ENCODE measurements around the gene NELFB. TPM values are rescaled to one million over a fixed set of nuclear protein-coding genes. Genes with fewer than 3 reads are reported as not detected.

Gene NELFB
- total RNA-seq, 1 experiment from 2014 or later: 41.9 TPM

- DNase-seq (ENCODE audit: low read depth in 1 of 2, low spot score in 2 of 2): no peak
- Histone ChIP-seq H3K9me3 (replicated peaks) (no peaks in the 10 kb centered on the region), H3K27ac (no peak overlapping the region), H3K4me1 (replicated peaks) (peaks cover 22% of the 10 kb centered on the region), H3K4me3 (no peak overlapping the region), H3K36me3 (peaks cover 31% of the 10 kb centered on the region), H3K27me3 (replicated peaks) (no peaks in the 10 kb centered on the region)
These were observed 11.3 kb upstream of the NELFB start for GRCh38 chr9:137243626-137244485.

- DNase-seq (ENCODE audit: low read depth in 1 of 2, low spot score in 2 of 2): no peak
- Histone ChIP-seq H3K27me3 (replicated peaks) (no peaks in the 10 kb centered on the region), H3K9me3 (replicated peaks) (no peaks in the 10 kb centered on the region), H3K4me3 (no peak overlapping the region), H3K4me1 (replicated peaks) (peaks cover 22% of the 10 kb centered on the region), H3K36me3 (peaks cover 31% of the 10 kb centered on the region), H3K27ac (no peak overlapping the region)
These were observed 10.4 kb upstream of the NELFB start for GRCh38 chr9:137244486-137245449.

GRCh38 chr9:137245450-137246421 is 9.4 kb upstream of the NELFB start:
- H3K27ac ChIP-seq: no peak overlapping the region
- H3K27me3 ChIP-seq (replicated peaks): no peaks in the 10 kb centered on the region
- H3K36me3 ChIP-seq: peaks cover 31% of the 10 kb centered on the region
- H3K4me3 ChIP-seq: no peak overlapping the region
- no peak for DNase-seq (ENCODE audit: low read depth in 1 of 2, low spot score in 2 of 2)
- H3K9me3 ChIP-seq (replicated peaks): no peaks in the 10 kb centered on the region
- H3K4me1 ChIP-seq (replicated peaks): peaks cover 19% of the 10 kb centered on the region

GRCh38 chr9:137247135-137247915 is 7.8 kb upstream of the NELFB start:
- peaks cover 17% of the 10 kb centered on the region for H3K4me1 ChIP-seq (replicated peaks)
- no peak overlapping the region for H3K27ac ChIP-seq
- no peaks in the 10 kb centered on the region for H3K27me3 ChIP-seq (replicated peaks)
- no peak for DNase-seq (ENCODE audit: low read depth in 1 of 2, low spot score in 2 of 2)
- H3K4me3 ChIP-seq: no peak overlapping the region
- H3K36me3 ChIP-seq: peaks cover 20% of the 10 kb centered on the region
- H3K9me3 ChIP-seq (replicated peaks): no peaks in the 10 kb centered on the region

- H3K9me3 ChIP-seq (replicated peaks): no peaks in the 10 kb centered on the region
- H3K4me3 ChIP-seq: no peak overlapping the region
- H3K27me3 ChIP-seq (replicated peaks): no peaks in the 10 kb centered on the region
- peaks cover 15% of the 10 kb centered on the region for H3K36me3 ChIP-seq
- no peak overlapping the region for H3K27ac ChIP-seq
- peaks cover 11% of the 10 kb centered on the region for H3K4me1 ChIP-seq (replicated peaks)
- DNase-seq (ENCODE audit: low read depth in 1 of 2, low spot score in 2 of 2): no peak
These were observed 7.3 kb upstream of the NELFB start for GRCh38 chr9:137247916-137248175.

GRCh38 chr9:137250329-137251193 is 4.6 kb upstream of the NELFB start:
- no peaks in the 10 kb centered on the region for H3K9me3 ChIP-seq (replicated peaks)
- peaks cover 4% of the 10 kb centered on the region for H3K36me3 ChIP-seq
- no peak overlapping the region for H3K4me3 ChIP-seq
- H3K27ac ChIP-seq: no peak overlapping the region
- no peak for DNase-seq (ENCODE audit: low read depth in 1 of 2, low spot score in 2 of 2)
- H3K4me1 ChIP-seq (replicated peaks): peaks cover 10% of the 10 kb centered on the region
- H3K27me3 ChIP-seq (replicated peaks): no peaks in the 10 kb centered on the region

GRCh38 chr9:137251194-137251461 is 4.0 kb upstream of the NELFB start, which contains the start of gene STPG3:
STPG3 (plus strand) TSS chr9:137251286; CDS start chr9:137251287, 1 bp downstream.
- no peak for DNase-seq (ENCODE audit: low read depth in 1 of 2, low spot score in 2 of 2)
- Histone ChIP-seq H3K36me3 (peaks cover 10% of the 10 kb centered on the region), H3K4me1 (replicated peaks) (peaks cover 12% of the 10 kb centered on the region)

GRCh38 chr9:137251490-137252268 is 3.4 kb upstream of the NELFB start:
- no peak overlapping the region for H3K4me3 ChIP-seq
- no peak overlapping the region for H3K27ac ChIP-seq
- no peaks in the 10 kb centered on the region for H3K9me3 ChIP-seq (replicated peaks)
- H3K36me3 ChIP-seq: peaks cover 16% of the 10 kb centered on the region
- DNase-seq (ENCODE audit: low read depth in 1 of 2, low spot score in 2 of 2): no peak
- no peaks in the 10 kb centered on the region for H3K27me3 ChIP-seq (replicated peaks)
- H3K4me1 ChIP-seq (replicated peaks): peaks cover 18% of the 10 kb centered on the region

More at GRCh38 chr9:137251194-137251461, 4.0 kb upstream of the NELFB start, which contains the start of gene STPG3:
- H3K27ac ChIP-seq: no peak within 1 kb of the TSS
- no peaks in the 10 kb centered on the region for H3K27me3 ChIP-seq (replicated peaks)
- H3K9me3 ChIP-seq (replicated peaks): no peaks in the 10 kb centered on the region
- no peak within 1 kb of the TSS for H3K4me3 ChIP-seq

- H3K4me1 ChIP-seq (replicated peaks): peaks cover 19% of the 10 kb centered on the region
- no peaks in the 10 kb centered on the region for H3K9me3 ChIP-seq (replicated peaks)
- H3K36me3 ChIP-seq: peaks cover 21% of the 10 kb centered on the region
- H3K27ac ChIP-seq: no peak overlapping the region
- no peak for DNase-seq (ENCODE audit: low read depth in 1 of 2, low spot score in 2 of 2)
- H3K4me3 ChIP-seq: no peak overlapping the region
- H3K27me3 ChIP-seq (replicated peaks): no peaks in the 10 kb centered on the region
These were observed 2.3 kb upstream of the NELFB start for GRCh38 chr9:137252555-137253506.

- Histone ChIP-seq H3K36me3 (peaks cover 27% of the 10 kb centered on the region), H3K27me3 (replicated peaks) (no peaks in the 10 kb centered on the region), H3K9me3 (replicated peaks) (no peaks in the 10 kb centered on the region), H3K4me3 (peak overlapping the region; percentile 99), H3K4me1 (replicated peaks) (peaks cover 19% of the 10 kb centered on the region), H3K27ac (no peak overlapping the region)
- no peak for DNase-seq (ENCODE audit: low read depth in 1 of 2, low spot score in 2 of 2)
These were observed 1.2 kb upstream of the NELFB start for GRCh38 chr9:137253717-137254623.

All from SJSA1 (cell line).